Measurements from ENCODE around the gene NAPEPLD. TPM values are rescaled to one million over a fixed set of nuclear protein-coding genes. Genes with fewer than 3 reads are reported as not detected.

The NAPEPLD gene
- total RNA-seq, 8 experiments from 2014 or later: 6.1 to 35.2 (median 9.8) TPM

- 61 to 100% (median 89%) methylated on average over 1 to 3 of the region's 3 CpGs; no CpG with 5 or more reads in 1 of the 10 experiments for WGBS, 10 experiments
- H3K4me3 ChIP-seq: no peak overlapping the region
- ATAC-seq (replicated peaks in 6 of 8): peak in 1 of 8 experiments; percentile 38
- in situ Hi-C loops (cut with MboI; ENCODE audit: low pct_unique_long_range_greater_than_20kb in 2 of 9, low sequenced_read_pairs in 9 of 9, unreplicated experiment in 9 of 9): no loop called here
- peak overlapping the region in 1 of 2 donors; percentile 56 for H3K27ac ChIP-seq
- peaks cover 5 to 13% of the 10 kb centered on the region in 2 donors for H3K4me1 ChIP-seq (replicated peaks in 1 of 2)
Observed at GRCh38 chr7:103134836-103135554, 13.9 kb downstream of the NAPEPLD start.

GRCh38 chr7:103132995-103133688 lies 15.8 kb downstream of the NAPEPLD start:
- in situ Hi-C loops (cut with MboI; ENCODE audit: low pct_unique_long_range_greater_than_20kb in 2 of 9, low sequenced_read_pairs in 9 of 9, unreplicated experiment in 9 of 9): no loop called here
- Histone ChIP-seq H3K27ac (no peak overlapping the region), H3K4me3 (no peak overlapping the region), H3K4me1 (replicated peaks in 1 of 2) (peaks cover 12 to 13% of the 10 kb centered on the region in 2 donors)
- ATAC-seq (replicated peaks in 6 of 8): peak in 1 of 8 experiments; percentile 25
- WGBS, 10 experiments: 48 to 85% (median 61%) methylated on average over 1 to 7 of the region's 9 CpGs; no CpG with 5 or more reads in 1 of the 10 experiments

- Histone ChIP-seq H3K27ac (no peak overlapping the region), H3K4me1 (replicated peaks in 1 of 2) (peaks cover 12 to 13% of the 10 kb centered on the region in 2 donors), H3K4me3 (no peak overlapping the region)
- in situ Hi-C loops (cut with MboI; ENCODE audit: low pct_unique_long_range_greater_than_20kb in 2 of 9, low sequenced_read_pairs in 9 of 9, unreplicated experiment in 9 of 9): no loop called here
- no peak for ATAC-seq (replicated peaks in 6 of 8)
- WGBS, 10 experiments: 50 to 100% (median 83%) methylated on average over 1 to 9 of the region's 9 CpGs; no CpG with 5 or more reads in 1 of the 10 experiments
Observed at GRCh38 chr7:103130901-103131624, 17.8 kb downstream of the NAPEPLD start.

GRCh38 chr7:103129702-103130549 lies 19.0 kb downstream of the NAPEPLD start:
- Histone ChIP-seq H3K27ac (no peak overlapping the region), H3K4me1 (replicated peaks in 1 of 2) (peaks cover 8 to 9% of the 10 kb centered on the region in 2 donors), H3K4me3 (no peak overlapping the region)
- peak in 2 of 8 experiments; percentile 26 to 48 for ATAC-seq (replicated peaks in 6 of 8)
- in situ Hi-C loops (cut with MboI; ENCODE audit: low pct_unique_long_range_greater_than_20kb in 2 of 9, low sequenced_read_pairs in 9 of 9, unreplicated experiment in 9 of 9): no loop called here
- 75 to 97% (median 82%) methylated on average over 3 to 6 of the region's 6 CpGs for WGBS, 10 experiments

- Histone ChIP-seq H3K27ac (no peak overlapping the region), H3K4me1 (replicated peaks in 1 of 2) (peaks cover 3 to 7% of the 10 kb centered on the region in 2 donors), H3K4me3 (no peak overlapping the region)
- ATAC-seq (replicated peaks in 6 of 8): no peak
- in situ Hi-C loops (cut with MboI; ENCODE audit: low pct_unique_long_range_greater_than_20kb in 2 of 9, low sequenced_read_pairs in 9 of 9, unreplicated experiment in 9 of 9): no loop called here
- WGBS, 10 experiments: 70 to 100% (median 83%) methylated on average over 1 to 2 of the region's 2 CpGs; no CpG with 5 or more reads in 1 of the 10 experiments
Observed at GRCh38 chr7:103127006-103127405, 21.9 kb downstream of the NAPEPLD start.

GRCh38 chr7:103124429-103124979 lies 24.4 kb downstream of the NAPEPLD start:
- Histone ChIP-seq H3K4me3 (no peak overlapping the region), H3K27ac (no peak overlapping the region), H3K4me1 (replicated peaks in 1 of 2) (peaks cover 5 to 9% of the 10 kb centered on the region in 2 donors)
- in situ Hi-C loops (cut with MboI; ENCODE audit: low pct_unique_long_range_greater_than_20kb in 2 of 9, low sequenced_read_pairs in 9 of 9, unreplicated experiment in 9 of 9): no loop called here
- 0 to 100% (median 71%) methylated on average over 1 to 6 of the region's 6 CpGs for WGBS, 10 experiments
- no peak for ATAC-seq (replicated peaks in 6 of 8)

- ATAC-seq (replicated peaks in 6 of 8): no peak
- Histone ChIP-seq H3K4me3 (no peak overlapping the region), H3K27ac (no peak overlapping the region), H3K4me1 (replicated peaks in 1 of 2) (peaks cover 5 to 6% of the 10 kb centered on the region in 2 donors)
- in situ Hi-C loops (cut with MboI; ENCODE audit: low pct_unique_long_range_greater_than_20kb in 2 of 9, low sequenced_read_pairs in 9 of 9, unreplicated experiment in 9 of 9): no loop called here
- 0 to 94% (median 56%) methylated on average over 1 to 3 of the region's 3 CpGs; no CpG with 5 or more reads in 1 of the 10 experiments for WGBS, 10 experiments
Observed at GRCh38 chr7:103123529-103123928, 25.4 kb downstream of the NAPEPLD start.

GRCh38 chr7:103121641-103122040 lies 27.3 kb downstream of the NAPEPLD start:
- Histone ChIP-seq H3K4me3 (no peak overlapping the region), H3K27ac (no peak overlapping the region), H3K4me1 (replicated peaks in 1 of 2) (peaks cover 5 to 6% of the 10 kb centered on the region in 2 donors)
- in situ Hi-C loops (cut with MboI; ENCODE audit: low pct_unique_long_range_greater_than_20kb in 2 of 9, low sequenced_read_pairs in 9 of 9, unreplicated experiment in 9 of 9): no loop called here
- ATAC-seq (replicated peaks in 6 of 8): no peak

GRCh38 chr7:103120362-103120761 lies 28.5 kb downstream of the NAPEPLD start:
- H3K27ac ChIP-seq: no peak overlapping the region
- peaks cover 5 to 6% of the 10 kb centered on the region in 2 donors for H3K4me1 ChIP-seq (replicated peaks in 1 of 2)
- no peak overlapping the region for H3K4me3 ChIP-seq
- in situ Hi-C loops (cut with MboI; ENCODE audit: low pct_unique_long_range_greater_than_20kb in 2 of 9, low sequenced_read_pairs in 9 of 9, unreplicated experiment in 9 of 9): no loop called here
- 100% methylated on average over 1 of the region's 1 CpG; no CpG with 5 or more reads in 6 of the 10 experiments for WGBS, 10 experiments
- peak in 2 of 8 experiments; percentile 14 to 53 for ATAC-seq (replicated peaks in 6 of 8)

GRCh38 chr7:103119791-103120291 lies 29.1 kb downstream of the NAPEPLD start:
- in situ Hi-C loops (cut with MboI; ENCODE audit: low pct_unique_long_range_greater_than_20kb in 2 of 9, low sequenced_read_pairs in 9 of 9, unreplicated experiment in 9 of 9): no loop called here
- H3K4me1 ChIP-seq (replicated peaks in 1 of 2): peaks cover 5 to 6% of the 10 kb centered on the region in 2 donors
- H3K4me3 ChIP-seq: no peak overlapping the region
- ATAC-seq (replicated peaks in 6 of 8): peak in 1 of 8 experiments; percentile 74
- 79 to 100% (median 91%) methylated on average over 1 to 11 of the region's 11 CpGs; no CpG with 5 or more reads in 2 of the 10 experiments for WGBS, 10 experiments
- no peak overlapping the region for H3K27ac ChIP-seq

GRCh38 chr7:103117465-103117864 lies 31.4 kb downstream of the NAPEPLD start:
- H3K4me1 ChIP-seq (replicated peaks in 1 of 2): peaks cover 5 to 6% of the 10 kb centered on the region in 2 donors
- no peak for ATAC-seq (replicated peaks in 6 of 8)
- 63 to 100% (median 88%) methylated on average over 1 to 2 of the region's 2 CpGs for WGBS, 10 experiments
- in situ Hi-C loops (cut with MboI; ENCODE audit: low pct_unique_long_range_greater_than_20kb in 2 of 9, low sequenced_read_pairs in 9 of 9, unreplicated experiment in 9 of 9): no loop called here
- no peak overlapping the region for H3K4me3 ChIP-seq
- H3K27ac ChIP-seq: no peak overlapping the region

- Histone ChIP-seq H3K4me3 (no peak overlapping the region), H3K27ac (no peak overlapping the region), H3K4me1 (replicated peaks in 1 of 2) (peaks cover 5 to 6% of the 10 kb centered on the region in 2 donors)
- ATAC-seq (replicated peaks in 6 of 8): no peak
- in situ Hi-C loops (cut with MboI; ENCODE audit: low pct_unique_long_range_greater_than_20kb in 2 of 9, low sequenced_read_pairs in 9 of 9, unreplicated experiment in 9 of 9): no loop called here
Observed at GRCh38 chr7:103116991-103117390, 31.9 kb downstream of the NAPEPLD start.
